Glomerular endothelial cell (primary cell): ENCODE data around the gene PCP4L1. TPM values are rescaled to one million over a fixed set of nuclear protein-coding genes. Genes with fewer than 3 reads are reported as not detected.
A peak's percentile ranks its signal among the peaks of the same experiment; 100 is the strongest.
"Not testable (repeated sequence)": the region's sequence is repeated elsewhere in the genome, so short reads cannot be mapped to it uniquely, and the experiment has no call there.

Experiments used
- DNase-seq: peaks from one replicate; pipeline ENCODE4 v3.0.0-alpha.2; 2011; ENCODE audit warnings: low read depth, low spot score; ENCODE audit errors: extremely low read depth
- total RNA-seq: library from RNA; depleted of rRNA; stranded (reverse); fragments of >200 nt; gene quantifications from 2 replicates; pipeline ENCODE4 v1.2.3, GENCODE V29; 2015

Gene PCP4L1
- not detected in 2 replicates for total RNA-seq

DNA sequence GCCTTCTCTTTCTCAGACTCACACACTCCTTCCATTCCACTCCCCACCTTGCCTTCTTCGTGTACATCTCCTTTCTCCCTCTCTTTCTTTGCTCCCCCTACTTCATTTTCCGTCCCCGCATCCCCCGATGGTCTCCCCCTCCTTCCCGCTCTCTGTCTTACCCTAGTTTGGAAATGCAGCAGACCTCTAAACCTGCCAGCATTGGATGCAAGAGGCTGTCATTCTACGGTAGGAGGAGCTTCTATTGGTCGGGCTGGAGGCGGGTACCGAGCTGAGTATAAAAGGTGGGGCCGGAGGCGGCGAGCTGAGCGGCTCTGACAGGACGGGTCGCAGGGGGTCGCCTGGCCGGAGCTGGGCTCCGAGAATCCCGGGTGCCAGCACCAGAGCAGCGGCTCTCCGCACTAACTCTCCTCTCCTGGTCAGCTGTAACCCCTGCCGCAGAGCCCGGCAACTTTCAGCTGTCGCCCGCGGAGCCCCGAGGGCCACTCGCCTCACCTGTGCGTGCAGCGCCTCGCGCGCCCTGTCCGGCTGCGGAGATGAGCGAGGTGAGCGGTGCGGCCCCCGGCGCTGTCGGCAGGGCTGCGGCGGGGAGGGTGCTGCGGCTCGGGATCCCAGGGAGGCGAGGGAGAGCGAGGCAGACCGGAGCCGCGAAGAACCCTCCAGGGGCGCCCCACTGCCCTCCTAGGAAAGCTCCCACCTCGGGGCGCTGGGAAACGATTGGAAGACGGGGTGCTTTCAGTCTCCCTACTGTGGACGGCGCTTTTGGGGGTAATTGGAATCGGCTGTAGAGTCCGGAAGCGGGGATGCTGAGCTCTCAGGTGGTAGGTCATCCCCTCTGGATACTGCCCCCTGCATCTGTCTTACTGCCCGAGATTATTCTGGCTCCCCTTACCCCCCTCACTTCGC is at the start of gene PCP4L1:
Gene PCP4L1 (plus strand): TSS at position 307 of the 906 bp plus-strand sequence. CDS start 230 bp downstream, at position 537.
- peak; percentile 5 for DNase-seq

DNA sequence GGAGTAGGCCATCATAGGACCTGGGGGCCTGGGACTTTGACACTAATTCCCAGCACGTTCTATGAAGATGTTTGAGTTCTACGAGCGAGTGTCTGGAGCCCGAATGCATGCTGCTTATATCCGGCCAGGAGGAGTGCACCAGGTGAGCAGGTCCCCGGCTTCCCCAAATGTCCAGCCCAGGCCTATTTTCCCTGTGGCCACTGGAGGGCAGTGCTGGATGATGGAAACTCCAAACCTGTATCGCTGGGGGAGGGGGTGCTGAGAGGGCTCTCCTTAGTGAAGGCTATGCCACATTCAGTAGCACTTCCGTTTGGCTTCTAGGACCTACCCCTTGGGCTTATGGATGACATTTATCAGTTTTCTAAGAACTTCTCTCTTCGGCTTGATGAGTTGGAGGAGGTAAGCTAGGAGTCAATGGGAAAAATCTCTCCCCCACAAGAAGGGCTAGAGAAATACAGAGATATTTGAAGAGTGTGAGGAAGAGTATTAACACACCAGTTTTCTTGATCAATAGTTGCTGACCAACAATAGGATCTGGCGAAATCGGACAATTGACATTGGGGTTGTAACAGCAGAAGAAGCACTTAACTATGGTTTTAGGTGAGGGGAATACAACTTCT is 48.6 kb upstream of the PCP4L1 start:
- DNase-seq, result no peak

DNA sequence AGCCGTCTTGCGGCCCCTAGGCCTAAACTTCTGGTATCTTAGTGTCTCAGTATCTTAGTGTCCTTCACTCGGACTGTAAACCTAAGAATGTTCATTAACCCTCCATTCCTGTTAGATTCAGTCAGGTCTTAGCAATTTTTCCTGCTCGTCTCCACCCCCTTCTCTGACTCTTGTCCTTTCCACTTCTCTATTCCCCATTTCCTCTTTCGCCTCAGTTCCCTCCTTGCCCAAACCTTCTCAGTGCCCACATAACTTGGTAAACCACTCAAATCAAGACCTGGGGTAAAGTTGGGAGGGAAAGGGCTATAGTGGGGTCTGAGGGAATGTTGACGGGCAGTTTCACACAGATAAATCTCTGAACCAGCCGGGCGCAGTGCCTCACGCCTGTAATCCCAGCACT is 44.2 kb upstream of the PCP4L1 start:
- no peak for DNase-seq

DNA sequence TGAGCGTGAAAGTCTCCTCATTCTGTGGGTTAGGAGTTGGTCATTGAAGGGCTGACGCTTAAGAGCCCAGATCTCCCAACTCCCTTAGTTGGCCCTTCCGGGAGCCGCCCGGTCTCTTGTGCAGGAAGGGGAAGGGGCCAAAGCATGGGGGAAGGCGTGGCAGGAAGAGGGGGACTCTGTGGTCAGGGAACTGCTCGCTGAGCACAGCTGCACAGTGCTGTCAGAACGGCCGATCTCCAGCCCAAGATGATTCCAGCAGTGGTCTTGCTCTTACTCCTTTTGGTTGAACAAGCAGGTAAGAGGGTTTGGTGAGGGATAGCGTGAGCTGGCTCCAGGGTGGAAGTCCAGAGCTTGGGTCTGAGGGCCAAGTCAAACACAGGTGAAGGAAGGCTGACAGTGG is 43.5 kb upstream of the PCP4L1 start, which contains the start of gene FCER1G:
Gene FCER1G (plus strand): TSS at position 220 of the 400 bp plus-strand sequence. CDS start 27 bp downstream, at position 247.
- no peak for DNase-seq

DNA sequence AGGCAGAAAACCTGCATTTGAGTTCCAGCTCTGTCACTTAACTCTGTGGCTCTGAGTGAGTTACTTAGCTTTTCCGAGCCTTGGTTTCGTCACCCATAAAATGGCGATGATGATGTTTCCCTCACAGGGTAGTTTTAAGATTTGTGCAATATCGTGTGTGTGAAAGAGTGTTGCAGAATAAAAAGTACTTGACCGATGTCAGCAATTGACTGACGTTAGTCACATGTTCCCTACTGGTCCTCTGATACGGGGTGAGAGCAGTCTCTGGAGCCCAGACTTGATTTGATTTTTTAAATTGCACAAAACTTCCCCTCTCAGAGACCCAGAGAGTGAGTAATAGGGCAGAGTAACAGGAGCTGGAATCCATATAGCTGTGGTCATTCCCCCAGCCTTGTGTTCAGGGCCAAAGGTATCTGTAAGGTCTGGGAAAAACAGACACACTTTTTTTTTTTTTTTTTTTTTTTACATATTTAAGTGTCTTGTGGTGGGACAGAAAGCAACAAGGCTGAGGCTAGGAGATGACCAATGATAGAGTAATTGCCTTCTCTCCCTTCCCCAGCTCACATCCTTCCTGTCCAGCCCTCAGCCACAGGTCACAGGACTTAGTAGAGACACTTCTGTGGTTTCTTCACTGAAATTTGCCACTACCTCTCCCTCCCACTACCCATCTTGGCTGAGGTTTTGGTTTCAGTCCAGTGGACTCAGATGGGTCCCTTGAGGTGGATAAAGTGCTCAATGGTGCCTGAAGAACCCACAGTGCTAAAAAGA is 41.4 kb upstream of the PCP4L1 start:
- no peak for DNase-seq

DNA sequence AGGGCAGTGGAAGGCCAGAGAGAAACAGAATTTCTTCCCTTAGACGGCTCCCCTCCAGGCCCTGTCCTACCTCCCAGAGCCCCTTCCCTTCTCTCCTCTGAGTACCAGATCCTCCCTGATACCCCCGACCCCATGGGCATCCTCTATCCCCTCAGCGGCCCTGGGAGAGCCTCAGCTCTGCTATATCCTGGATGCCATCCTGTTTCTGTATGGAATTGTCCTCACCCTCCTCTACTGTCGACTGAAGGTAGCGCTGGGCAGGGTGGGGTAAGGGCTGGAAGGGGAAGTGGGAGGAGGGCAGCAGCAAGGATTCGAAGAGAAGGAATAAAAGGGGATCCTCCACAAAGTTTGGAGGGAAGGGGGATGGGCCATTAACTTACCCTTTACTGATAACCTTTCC is 40.7 kb upstream of the PCP4L1 start:
- no peak for DNase-seq

DNA sequence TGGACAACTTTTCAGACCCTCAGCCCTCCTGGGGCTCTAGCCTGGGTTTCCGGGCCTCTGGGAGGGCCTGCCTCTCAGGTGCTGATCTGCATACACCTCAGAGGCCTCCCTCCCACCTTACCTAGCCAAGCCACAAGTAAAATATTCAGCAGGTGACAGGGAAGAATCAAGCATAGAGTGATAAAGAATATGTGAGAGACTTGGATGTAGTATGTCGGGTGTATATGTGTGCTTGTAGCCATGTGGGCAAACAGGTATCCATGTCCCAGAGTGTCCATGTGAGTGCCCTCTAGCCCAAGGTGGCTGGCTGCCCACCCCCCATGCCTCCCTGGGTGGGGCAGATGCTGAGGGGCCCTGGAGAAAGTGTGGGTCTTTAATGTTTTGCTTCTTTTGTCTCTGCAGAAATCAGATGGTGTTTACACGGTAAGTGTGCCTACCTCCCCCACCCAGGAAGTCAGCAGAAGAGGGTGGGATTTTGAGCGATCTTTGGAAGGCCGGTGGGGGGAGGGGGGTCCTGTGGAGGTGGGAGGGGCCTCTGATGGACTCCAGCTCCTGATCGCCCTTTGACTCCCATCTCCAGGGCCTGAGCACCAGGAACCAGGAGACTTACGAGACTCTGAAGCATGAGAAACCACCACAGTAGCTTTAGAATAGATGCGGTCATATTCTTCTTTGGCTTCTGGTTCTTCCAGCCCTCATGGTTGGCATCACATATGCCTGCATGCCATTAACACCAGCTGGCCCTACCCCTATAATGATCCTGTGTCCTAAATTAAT is 40.1 kb upstream of the PCP4L1 start:
- no peak for DNase-seq

DNA sequence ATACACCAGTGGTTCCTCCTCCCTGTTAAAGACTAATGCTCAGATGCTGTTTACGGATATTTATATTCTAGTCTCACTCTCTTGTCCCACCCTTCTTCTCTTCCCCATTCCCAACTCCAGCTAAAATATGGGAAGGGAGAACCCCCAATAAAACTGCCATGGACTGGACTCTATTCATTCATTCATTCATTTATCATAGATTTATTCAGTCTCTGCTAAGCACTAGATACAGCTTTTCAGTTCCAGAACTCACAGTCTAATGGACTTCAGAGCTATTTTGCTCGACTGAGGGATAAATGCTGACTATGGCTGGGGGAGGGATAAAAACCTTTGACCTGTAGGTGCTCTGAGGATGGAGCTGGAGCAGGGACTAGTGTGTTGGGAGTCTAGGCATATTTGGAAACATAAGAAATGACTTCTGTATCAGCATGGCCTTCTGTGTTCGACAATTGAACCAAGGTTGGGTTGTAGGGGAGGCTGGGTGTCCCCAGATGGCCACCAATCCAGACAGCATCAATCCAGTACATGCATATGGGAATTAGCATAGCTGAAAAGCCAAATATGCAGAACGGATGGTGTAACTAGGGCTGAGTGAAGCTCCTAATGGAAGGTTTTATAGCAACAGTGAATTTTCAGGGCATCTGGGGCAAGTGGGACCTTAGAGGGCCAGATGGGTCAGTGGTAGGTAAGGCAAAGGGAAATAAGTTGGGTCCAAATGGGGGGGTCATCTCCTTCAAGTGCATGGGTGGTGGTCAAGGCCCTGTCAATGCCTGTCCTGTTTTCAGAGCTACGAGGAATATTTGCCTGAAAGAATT is 39.3 kb upstream of the PCP4L1 start:
- DNase-seq, result no peak

DNA sequence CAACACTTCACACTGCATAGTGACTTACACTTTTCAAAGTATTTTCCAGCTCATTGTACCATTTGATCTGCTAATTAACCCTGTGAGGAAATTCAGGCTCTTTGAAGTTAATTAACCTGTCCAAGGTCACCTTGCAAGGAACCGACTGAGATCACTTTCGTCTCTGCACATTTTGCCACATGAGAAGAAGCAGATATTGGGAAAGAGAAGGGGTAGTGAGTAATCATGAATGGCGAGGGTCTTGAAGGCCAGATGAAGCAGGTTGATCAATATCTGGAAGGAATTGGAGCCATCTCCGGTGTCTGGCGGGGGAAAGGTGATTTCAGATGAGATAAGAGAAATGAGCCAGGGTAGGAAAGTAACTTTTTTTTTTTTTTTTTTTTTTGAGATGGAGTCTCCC is 38.5 kb upstream of the PCP4L1 start:
- DNase-seq, result no peak

DNA sequence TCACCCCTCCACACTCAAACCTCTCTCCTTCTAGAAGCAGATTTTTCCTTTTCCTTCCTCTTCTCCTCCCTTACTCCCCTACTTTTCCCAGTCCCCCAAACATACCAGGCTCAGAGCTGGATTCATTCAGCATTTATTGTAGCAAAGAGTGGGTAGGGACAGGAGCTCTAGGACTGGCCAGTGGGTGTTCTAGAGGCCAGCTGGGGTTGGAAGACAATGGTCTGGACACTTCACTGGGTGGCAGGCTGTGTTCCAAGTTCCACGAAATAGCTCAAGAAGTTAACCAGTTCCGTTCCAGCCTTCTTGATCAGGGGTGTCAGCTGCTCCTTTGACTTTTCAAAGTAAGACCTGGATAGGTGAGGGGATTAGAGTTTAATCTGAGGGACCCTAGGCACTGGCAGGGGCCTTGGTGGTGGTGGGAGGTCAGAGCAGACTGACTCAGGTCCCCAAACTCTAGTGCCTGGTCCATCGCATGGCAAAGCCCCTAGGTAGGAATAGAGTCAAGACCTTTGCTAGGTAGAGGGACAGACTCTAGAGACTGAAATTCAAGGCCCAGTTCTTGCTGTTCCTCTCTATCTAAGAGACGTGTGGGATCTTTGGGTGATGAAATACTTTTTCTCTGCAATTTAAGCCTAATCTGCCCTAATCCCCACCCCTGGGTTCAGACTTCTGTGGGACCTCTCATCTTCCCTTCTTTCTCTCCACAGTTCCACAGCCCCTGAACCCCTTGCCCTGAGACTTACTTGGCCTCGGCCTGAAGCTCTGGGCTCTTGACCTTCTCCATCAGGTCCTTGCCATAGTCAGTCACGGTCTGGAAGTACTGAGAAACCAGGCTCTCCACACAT is 36.1 kb upstream of the PCP4L1 start:
- DNase-seq, result no peak

DNA sequence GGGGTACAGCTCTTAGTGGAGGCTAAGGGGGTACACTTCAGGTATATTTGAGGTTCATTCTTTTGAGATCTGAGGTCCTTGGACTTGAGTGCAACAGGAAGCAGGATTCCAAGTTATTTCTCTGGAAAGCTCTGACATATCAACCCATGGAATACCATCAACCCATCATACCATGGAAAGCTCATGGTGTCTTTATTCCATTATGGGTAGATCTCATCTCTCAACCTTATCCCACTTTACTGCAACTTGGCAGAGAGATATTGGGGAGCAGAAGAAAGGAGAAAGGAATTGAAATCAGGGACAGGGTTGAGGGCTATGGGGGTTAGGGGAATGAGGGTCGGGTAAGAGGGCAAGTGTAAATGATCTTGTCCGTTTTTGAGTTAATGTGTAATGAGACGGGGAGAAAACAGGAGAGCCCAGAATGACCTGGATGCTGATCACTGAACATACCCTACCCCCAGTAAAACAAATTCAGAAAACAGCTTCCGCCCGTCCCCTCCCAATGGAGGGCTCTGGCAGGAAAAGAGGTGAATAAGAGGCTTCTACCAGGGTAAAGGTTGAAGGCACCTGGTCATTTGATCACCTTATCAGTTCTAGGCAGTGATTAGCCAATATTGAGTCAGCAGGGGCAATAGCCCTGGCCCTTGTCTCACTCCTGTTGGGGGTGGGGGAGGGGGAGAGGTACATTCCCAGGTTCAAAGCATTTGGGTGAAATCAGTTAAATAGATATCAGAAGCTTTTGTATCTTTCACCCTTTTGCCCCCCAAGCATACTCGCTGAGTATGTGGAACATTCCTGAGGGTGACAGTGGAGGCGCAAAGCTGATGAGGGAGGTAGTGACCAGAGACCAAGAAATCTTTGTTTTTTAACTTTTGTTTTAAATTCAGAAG is 34.5 kb upstream of the PCP4L1 start:
- DNase-seq, result no peak

DNA sequence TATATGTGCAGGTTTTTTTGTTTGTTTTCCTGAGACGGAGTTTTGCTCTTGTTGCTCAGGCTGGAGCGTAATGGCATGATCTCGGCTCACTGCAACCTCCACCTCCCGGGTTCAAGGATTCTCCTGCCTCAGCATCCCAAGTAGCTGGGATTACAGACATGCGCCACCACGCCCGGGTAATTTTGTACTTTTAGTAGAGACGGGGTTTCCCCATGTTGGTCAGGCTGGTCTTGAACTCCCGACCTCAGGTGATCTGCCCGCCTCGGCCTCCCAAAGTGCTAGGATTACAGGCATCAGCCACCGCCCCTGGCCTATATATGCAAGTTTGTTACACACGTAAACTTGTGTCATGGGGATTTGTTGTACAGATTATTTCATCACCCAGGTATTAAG is 33.9 kb upstream of the PCP4L1 start:
- DNase-seq, result not testable (repeated sequence)

DNA sequence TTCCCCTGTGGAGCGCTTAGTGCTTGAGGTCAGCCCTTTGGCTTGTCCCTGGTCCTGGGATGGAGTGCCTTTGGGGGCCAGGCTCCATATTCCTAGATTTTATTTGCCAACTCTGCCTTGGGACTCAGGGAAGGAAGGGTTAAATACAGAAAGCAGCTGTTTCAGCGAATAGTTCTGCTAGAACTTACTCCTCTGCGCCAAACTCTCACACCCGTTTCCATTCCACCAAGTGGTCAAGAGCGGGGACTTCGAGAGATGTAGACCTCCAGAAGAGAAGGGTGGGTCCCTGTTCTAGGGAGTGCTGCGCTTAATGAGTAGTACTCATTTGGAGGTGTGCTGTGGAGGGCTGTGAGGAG is 33.4 kb upstream of the PCP4L1 start:
- no peak for DNase-seq

DNA sequence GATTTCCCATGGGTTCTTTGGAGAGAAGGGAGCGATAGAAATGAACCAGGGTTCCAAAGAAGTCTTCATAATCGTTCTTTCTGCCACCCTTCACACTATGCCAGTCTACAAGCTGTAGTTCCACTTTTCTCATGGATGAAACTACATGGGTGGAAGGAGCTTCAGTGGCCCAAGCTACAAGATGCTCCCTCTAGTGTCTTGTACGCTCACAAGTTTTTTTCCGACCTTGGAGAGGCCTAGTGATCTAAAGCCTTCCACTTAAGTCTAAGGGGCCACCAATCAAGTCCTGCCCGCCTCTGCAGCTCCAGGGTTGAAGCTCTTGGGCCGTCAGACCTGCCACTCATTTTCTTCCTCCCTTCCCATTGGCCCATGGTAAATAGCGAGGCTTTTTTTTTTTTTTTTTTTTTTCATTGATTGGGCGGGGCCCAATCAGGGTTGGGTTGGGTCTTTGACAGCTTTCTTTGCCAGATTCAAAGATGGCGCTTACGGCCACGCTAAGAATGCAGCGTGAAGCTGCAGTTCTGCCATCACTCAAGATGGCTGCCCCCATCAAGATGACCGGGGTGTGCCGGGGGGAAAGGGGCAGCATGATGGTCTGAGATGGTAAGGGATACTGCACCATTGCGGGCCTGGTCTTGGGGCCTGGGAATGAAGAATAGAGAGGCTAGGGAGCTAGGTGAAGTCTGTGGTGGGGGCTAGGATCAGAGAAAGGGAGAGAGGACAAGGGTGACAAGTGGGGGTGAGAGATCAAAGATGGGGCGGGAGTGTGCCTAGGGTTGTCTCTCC is 32.8 kb upstream of the PCP4L1 start, which contains the start of gene TOMM40L:
Gene TOMM40L (plus strand): TSS at position 527 of the 786 bp plus-strand sequence. CDS start 430 bp downstream, outside the sequence.
- peak; percentile 97 for DNase-seq

DNA sequence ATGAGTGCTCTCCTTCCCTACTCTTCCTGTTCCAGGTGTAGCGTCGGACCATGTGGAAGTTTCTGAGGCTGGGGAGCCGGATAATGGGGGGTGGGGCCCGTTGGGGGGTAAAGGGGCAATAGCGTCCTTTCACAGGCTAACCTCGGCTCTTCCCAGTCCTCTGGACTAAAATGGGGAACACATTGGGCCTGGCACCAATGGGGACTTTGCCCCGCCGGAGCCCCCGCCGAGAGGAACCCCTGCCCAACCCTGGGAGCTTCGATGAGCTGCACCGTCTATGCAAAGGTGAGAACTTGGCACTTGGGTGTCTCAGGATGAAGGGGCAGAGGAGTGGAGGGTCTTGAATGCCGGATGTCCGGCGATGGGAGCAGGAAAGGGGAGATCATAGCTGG is 32.2 kb upstream of the PCP4L1 start:
- DNase-seq, result no peak

DNA sequence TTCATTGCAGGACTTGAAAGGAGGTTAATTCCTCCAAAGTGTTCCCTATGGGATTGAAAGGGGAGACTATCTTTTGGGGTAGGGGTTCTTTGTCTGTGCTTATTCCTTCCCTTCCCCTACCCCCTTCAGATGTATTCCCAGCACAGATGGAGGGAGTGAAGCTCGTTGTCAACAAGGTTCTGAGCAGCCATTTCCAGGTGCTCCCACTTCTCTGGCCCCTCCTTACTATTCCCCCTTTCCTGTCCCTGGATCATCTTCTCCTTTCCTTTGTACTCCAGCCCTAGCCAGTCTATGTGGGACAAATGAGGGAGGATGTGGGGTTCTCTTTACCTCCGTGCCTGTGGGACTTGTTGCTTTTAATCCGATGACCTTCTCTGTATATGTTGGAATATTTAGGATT is 31.8 kb upstream of the PCP4L1 start:
- no peak for DNase-seq
